Measurements from ENCODE around the gene PDIA5.
"Not testable (repeated sequence)": the region's sequence is repeated elsewhere in the genome, so short reads cannot be mapped to it uniquely, and the experiment has no call there.

PDIA5 gene

DNA sequence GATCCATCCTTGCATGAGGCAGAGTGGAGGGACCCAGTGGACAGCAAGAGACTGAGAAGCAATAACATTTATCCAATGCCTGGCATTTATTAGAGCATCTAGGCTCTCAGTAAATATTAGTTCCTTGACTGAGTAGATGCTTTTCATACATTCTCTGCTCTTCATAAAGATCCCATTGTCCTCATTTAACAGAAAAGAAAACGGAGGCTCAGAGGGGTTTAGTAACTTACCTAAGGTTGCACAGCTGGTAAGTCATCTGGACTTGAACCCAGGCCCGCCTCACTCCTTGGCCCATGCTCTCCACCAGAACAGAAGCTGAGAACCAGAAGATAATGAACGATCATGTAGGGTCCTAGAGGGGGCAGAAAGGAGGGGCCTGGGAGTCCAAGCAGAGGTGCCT, 82.7 kb downstream of the PDIA5 start:
- no peak for DNase-seq (ENCODE audit: low read depth in 2 of 2)

DNA sequence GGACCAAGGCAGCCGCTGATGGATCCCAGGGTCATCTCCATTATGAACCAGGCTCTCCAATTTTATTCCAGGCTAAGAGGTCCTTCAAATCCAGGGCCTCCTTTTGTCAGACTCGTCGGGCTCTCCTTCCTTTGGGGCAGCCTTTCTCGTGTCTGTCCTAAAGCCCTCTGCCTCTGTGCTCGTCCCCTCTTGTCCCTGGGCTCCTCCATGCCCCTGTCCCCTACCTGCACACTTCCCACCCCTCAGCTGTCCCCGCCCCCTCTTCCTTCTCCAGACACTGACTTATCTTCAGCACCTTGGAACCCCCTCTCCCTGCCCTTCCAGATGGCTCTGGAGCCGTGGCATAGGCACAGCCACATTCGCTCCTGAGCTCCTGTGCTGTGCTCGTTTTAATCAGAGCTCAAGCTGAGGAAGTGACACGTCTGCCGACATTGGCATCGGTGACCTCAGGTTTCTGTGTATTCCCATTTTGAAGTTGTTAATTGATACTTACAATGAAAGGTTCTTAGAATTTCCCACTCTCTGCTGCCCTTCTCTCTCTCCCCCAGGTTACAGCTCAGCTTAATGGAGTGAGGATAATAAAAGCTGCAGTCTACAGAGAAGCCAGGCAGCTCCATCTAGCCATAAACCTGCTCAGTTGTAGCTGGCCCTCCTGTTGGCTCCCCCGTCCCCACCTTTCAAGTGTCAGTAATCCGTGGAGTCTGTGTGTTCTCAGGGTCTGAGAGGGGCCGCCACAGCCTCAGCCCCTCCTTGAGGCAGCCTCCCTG, 83.8 kb downstream of the PDIA5 start:
- DNase-seq (ENCODE audit: low read depth in 2 of 2) = no peak

DNA sequence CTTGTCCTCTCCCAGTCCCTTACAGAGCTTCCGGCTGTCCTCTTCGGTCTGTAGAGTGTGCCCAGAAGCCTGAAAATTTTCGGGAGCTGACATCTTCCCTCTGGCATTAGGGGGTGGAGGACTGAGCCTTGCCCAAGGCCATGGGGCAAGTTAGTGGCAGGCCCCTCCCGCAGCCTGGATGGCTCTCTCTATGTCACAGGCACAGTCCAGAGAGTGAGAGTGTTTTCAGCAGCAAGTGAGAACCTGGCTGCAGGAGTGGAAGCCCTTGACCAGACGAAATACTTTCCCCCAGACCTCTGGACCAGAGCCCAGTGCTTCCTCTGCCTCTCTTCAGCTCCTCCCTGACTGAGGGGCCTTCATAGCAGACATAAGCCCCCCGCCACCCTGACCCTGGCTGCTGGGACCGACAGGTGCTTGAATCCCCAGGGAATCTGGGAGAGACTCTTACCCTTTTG, 84.5 kb downstream of the PDIA5 start:
- DNase-seq (ENCODE audit: low read depth in 2 of 2) = no peak

DNA sequence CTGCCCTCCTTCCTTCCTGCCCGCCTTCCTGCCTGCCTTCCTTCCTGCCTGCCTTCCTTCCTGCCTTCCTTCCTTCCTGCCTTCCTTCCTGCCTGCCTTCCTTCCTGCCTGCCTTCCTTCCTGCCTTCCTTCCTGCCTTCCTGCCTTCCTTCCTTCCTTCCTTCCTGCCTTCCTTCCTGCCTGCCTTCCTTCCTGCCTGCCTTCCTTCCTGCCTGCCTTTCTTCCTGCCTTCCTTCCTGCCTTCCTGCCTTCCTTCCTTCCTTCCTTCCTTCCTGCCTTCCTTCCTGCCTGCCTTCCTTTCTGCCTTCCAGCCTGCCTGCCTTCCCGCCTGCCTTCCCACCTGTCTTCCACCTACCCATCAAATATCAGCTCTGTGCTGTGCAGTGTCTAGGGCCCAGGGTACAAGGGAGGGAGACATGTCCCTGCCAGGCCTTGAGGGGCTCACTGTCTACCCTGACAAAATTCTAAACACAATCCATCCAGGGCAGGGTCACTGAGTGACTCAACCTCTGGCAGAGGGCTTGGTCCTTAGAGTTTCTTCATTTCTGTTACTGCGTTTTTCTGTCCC, 85.1 kb downstream of the PDIA5 start:
- not testable (repeated sequence) for DNase-seq (ENCODE audit: low read depth in 2 of 2)

DNA sequence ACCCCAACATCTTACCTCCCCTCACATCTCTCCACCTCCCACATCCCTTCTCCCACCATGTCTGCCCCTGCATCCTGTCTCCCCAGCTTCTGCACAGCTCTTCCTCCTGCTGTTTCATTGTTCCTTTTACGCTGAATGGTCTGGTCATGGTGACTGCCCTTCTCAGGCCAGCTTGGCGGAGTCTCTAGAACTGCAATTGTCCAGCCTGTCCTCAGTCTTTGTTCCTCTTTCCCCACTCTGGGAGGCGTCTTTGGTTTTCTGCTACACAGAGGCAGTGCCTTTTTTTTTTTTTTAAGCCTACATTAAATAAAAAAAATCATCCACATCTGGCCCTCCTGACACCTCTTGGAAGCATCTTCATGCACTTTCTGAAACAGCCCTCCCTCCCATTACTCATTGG, 85.9 kb downstream of the PDIA5 start:
- DNase-seq (ENCODE audit: low read depth in 2 of 2) = no peak

DNA sequence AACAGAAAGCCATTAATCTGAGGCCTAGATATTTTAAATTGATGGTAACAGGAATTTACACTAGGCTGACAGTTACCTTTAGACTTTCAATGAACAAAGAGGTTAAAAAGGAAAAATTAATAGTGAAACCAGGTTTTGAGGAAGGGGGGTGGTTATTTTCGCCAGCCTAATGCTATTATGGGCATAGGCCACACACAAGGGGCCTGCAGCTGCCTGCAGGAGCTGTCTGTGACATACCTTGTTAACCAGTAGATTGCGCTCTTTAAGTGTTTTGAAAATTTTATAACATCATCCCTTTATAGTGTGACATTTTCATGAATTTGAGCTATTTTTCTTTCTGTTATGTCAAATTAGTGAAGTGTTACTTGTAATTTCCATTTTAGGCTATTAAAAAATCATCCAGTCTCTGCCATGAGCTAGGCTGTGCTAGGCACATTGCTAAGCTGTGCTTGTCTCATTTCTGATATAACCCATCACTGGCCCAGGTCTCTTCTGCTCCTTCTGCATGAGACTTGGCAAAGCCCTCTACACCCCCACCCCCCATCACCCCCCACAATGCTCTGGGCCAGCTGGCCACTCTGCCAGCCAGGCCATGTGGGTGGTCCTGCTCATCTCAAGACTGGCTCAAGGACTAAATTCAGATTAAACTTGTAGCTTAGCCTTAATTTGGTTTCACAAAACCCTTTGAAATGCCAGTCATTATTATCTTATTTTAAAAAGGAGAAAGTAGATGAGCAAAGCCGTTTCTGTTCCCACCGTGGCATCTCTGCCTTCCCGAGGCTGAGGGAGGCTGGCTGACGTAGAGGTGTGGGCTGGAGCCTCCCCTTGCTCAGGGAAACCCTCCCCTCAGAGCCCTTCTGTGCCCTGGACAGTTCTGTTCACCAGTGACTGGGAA, 86.5 kb downstream of the PDIA5 start:
- DNase-seq (ENCODE audit: low read depth in 2 of 2) = no peak

DNA sequence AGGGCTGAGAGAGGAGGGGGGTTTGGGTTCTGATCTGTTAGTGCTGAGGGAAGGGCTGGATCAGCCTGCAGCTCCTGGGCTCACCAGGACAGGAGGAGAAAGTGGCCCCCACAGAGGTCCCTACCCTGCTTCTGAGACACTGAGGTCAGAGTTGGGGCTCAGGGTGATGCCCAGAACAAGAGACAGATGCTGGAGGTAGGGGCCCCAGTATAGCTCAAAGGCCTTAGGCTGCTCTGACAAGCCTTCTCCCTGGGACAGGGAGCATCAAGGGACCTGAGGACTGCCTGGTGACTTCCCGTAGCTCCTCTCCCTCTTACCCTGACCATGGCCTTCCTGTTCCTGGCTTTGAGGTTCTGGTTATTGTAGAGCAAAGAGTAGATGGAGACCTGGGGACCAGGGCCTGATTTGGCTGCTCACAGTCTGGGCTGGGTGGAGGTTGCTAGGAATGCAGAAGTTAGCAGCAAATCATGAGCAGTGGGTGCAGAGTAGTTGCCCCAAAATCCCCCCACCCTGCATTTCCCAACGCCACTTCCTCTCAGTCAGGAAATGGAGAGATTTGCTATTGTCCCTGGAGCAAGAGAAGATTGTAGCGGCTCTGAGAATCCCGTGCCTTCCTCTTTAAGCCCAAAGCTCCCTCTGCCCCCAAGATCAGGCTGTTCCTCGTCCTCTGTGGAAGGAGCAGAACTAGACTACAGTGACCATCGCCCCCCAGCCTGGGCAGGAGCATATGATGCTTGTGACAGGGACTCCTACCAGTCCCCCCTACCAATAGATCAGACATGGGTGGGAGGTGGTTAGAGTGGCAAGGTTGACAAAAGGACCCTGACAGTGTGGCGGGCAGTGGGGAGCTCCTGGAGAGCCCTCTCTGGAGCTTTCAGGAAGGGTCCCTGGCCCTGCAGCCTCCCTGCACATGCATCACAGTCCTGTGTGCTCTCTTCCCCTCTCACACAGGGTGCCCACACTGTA, 87.5 kb downstream of the PDIA5 start:
- no peak for DNase-seq (ENCODE audit: low read depth in 2 of 2)

DNA sequence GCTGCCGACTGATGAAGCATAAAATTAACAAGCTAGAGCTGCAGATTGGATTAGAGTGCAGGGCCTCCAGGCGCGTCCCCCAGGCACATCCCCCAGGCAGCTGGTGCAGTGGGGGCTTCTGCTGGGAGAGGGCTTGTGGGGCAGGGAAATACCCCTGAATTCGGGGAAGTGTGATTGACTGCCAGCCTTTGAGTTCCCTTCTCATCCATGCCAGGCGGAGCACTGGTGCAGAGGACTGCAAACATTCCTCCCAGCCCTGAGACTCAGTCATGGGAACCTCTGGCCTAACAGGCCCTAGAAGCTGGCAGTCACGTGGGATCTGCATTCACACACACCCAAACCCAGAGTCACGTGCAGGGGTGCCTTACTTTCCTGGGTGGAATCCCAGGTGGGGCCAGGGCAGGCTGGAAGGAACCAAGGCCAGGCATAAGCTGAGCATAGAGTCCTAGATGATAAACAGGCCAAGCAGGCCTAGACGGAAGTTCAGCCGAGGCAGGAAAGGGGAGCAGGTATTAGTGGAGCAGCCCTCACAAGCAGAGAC, 88.7 kb downstream of the PDIA5 start:
- DNase-seq (ENCODE audit: low read depth in 2 of 2) = no peak

DNA sequence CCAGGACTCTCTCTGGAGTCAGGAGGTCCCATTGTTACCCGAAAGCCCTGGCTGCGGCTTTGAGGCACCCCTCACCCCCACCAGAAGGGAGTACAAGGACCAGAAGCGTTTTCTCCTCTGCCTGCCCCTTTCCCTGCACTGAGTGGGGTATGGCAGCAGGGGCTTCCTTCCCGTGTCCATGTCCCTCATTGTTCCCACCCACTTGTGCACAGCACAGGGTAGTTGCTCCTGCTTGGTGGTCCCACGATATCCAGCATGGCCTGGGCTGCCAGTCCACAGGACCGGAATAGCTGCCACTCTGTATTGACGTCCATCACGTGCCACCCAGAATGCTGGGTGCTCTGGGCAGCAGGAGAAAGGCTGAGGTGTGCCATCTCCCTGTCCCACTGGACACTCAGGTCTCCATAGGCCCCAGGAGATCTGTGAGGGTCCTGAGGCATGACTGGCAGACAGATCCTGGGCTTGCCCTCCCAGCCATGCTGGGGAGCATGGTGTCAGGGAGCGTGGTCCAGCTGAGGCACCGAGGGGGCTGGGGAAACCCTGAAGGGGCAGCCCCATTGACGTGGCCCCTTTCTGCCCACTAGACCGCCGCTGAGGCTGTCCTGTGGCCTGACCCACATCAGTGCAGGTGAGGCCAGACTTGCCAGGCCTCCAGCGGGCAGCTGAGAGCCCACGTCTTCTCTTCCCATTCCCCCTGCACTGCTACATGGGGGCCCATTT, 89.6 kb downstream of the PDIA5 start:
- no peak for DNase-seq (ENCODE audit: low read depth in 2 of 2)

DNA sequence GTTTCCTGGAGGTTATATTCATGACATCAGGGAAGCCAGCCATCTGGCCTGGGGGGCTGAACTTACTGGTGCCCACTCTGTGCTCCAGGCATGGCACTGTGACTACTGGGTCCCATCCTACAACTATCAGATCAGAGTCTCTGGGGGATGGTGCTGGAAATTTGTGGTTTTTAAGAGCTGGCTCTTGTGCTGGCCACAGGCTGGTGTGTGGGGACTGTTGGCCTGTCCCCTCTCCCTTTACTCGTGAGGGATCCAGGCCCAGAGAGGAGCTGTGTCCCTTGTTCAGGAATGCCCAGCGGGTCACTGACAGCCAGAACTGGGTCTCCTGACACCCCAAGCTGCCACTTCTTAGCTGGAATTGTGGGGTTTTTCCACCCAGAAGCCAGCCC, 90.4 kb downstream of the PDIA5 start:
- no peak for DNase-seq (ENCODE audit: low read depth in 2 of 2)

DNA sequence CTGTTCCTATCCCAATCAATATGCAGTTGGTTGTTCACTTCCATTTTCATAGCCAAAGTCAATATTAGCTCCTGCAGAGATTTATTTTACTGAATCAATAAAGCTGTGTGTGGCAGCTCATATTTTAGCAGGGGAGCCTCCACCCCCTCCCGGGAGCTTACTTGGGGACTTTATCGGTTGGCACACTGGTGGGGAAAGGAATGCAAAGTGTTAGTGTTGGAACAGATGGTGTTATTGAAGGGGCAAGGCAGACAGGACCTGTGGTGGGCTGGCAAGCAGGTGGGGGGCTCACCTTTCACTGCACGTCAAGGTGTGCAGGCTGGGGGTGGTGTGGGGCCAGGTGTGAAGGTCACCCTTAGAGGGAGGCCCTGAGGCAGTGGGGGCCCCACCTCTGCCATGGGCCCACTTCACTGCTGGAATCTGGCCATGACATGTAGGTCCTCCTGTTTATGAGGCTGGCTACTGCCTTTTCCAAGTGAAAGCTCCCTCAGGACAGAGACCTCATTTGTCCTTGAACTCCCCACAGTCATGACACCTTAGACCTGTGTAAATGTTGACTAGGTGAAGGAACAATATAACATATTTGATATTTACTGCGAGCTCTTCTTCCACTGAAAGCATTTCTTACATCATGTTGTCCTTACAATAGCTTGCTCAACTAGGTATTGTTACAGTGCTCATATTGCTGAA, 90.9 kb downstream of the PDIA5 start:
- DNase-seq (ENCODE audit: low read depth in 2 of 2) = no peak

DNA sequence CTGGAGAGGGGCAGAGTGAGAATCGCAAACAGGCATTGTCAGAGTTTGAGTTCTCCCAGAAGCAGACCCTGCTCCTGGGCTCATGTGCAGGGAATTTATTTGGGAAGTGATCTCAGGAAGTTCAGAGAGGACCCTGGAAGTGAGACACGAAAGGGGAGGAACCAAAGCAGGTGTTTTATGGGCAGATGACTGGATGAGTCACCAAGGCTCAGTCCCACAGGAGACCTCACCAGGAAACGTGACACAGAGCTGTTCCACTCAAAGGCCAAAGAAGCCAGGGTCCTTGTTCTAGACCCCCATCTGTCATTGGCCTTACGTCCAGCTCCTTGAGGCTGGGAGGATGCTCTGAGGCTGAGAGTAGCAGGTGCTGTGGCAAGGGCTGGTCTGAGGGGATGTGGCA, 91.5 kb downstream of the PDIA5 start:
- DNase-seq (ENCODE audit: low read depth in 2 of 2) = no peak

DNA sequence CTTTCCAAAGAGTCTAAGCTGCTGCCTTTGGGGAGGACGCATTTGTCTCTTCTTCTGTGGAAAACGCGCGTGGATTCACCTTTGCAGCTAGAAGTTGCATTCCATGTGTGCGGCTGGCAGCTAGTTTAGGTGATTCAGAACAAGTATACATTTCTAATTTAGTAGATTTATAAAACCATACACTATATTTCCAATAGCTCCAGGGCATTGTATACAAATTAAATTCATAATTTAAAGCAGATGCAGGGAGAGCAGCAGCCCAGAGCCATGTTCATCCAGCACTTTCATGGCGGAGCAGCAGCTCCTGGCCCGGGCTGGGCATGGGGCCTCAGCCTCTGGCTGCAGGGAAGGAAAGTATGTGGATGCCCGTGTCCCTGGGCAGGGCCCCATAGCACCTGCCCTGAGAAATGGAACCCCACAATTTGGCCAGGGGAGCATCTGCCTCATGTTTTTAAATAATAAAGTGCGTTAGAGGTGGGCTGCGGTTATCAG, 92.1 kb downstream of the PDIA5 start:
- DNase-seq (ENCODE audit: low read depth in 2 of 2) = no peak

DNA sequence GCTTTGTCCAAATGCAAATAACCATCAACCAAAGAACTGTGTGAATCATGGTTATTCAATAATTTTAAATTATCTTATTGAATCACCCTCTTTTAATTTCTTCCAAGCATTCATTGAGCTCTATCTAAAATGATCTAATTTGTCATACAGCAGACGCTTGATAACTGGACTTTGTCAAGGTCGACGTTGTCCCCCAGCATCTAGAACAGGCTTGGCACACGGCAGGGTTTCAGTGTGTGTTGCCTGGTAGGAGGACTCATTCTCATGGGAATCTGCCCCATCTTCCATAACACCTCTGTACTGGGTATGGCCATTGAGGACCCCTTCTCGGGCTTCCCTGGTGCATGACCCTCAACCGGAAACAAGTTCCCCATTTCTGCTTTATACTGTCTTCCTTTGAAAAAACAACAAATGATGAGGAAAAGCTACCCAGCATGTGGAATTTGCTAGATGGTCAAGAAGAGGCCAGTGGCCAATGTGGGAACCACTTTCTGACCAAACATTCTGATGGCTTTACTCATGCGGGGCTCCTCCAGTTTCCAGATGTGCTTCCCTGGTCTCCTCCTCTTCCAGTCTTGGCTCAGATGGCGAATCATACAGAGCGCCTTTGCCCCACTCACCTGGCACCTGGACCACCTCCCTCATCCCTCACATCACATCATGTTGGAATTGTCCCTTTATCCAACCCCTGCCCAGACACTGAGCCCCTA, 93.3 kb downstream of the PDIA5 start:
- DNase-seq (ENCODE audit: low read depth in 2 of 2) = no peak

DNA sequence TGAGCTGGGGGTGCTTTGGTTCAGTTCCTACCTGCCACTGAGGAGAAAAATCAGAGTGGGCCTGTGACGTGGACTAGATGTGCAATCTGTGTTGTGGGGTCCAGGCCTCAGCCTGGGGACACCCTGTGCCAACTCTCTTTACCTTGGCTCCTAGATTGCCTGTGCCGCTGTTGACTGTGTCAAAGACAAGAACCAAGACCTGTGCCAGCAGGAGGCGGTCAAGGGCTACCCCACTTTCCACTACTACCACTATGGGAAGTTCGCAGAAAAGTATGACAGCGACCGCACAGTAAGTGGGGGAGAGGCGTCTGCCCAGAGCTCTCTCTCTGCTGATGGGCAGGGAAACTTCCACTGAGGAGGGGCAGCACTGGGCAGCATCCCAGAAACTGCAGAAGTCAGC, 94.3 kb downstream of the PDIA5 start:
- DNase-seq (ENCODE audit: low read depth in 2 of 2) = no peak

DNA sequence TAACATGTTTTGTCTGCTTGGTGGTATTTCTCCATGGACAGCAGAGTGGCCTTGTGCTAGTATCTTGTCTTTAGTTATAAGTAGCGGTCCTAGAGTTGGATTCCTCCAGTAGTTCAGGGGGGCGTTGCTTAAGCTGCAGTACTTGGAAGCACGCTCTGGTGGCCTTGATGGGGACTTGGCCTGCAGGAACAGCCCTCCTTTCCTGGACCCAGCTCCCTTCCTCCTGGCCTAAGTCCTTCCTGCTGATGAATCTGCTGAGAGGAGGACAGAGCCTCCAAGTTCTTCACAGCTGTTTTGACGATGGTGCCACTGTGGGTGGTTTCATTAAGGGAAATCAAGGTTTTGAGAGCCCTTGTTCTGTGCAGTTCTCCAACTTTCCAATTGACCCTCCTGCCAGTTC, 96.3 kb downstream of the PDIA5 start:
- DNase-seq (ENCODE audit: low read depth in 2 of 2) = no peak

DNA sequence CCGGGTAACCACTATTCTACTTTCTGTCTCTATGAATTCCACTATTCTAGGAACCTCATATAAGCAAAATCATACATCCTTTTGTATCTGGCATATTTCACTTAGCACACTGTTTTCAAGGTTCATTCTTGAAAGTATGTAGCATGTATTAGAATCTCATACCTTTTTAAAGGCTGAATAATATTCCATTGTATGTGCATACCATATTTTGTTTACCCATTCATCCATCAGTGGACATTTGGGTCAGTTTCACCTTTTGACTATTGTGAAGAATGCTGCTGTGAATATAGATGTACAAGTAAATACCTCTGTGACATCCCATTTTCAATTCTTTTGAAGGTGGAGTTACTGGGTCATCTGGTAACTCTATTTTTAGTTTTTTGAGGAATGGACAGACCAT, 98.3 kb downstream of the PDIA5 start:
- no peak for DNase-seq (ENCODE audit: low read depth in 2 of 2)

DNA sequence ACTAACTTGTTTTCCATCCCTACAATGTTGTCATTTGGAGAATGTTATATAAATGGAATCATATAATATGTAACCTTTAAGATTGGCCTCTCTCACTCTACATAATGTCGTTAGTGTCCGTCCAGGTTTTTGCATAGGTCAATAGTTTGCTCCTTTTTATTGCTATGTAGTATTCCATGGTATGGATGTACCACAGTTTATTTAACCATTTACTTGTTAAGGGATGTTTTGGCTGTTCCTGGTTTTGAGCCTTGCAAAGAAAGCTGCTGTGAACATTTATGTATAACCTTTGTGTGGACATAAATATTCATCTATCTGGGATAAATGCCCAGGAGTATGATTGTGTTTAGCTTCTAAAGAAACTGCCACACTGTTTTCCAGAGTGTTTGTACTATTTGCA, 100.9 kb downstream of the PDIA5 start:
- DNase-seq (ENCODE audit: low read depth in 2 of 2) = no peak

DNA sequence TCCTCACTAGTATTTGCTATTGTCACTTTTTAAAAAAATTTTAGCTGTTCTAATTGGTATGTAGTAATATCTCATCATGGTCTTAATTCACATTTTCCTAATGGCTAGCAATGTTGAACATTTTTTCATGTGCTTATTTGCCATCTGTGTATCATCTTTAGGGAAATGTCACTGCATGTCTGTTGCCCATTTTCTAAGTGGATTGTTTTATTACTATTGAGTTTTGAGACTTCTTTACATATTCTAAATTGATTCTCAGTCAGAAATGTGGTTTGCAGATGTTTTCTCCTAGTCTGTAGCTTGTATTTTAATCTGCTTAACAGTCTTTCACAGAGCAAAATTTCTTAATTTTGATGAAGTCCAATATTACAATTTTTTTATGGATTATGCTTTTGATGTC, 101.3 kb downstream of the PDIA5 start:
- no peak for DNase-seq (ENCODE audit: low read depth in 2 of 2)

All from stimulated activated CD8-positive, alpha-beta memory T cell treated with anti-CD3 and anti-CD28 coated beads, Interleukin-15, amount 100 ng/mL, for 4 hours (primary cell).